Fibroblast of mammary gland (primary cell): ENCODE measurements around the gene ADAMTS2.

Experiments used
- DNase-seq: peaks from one replicate; pipeline ENCODE4 v3.0.0-alpha.2; 2010; ENCODE audit warnings: low read depth
- H3K4me3 ChIP-seq: 2 replicates; pipeline ENCODE4 v1.5.1; 2011; ENCODE audit warnings: low read depth, mild to moderate bottlenecking, low read length, moderate library complexity; ENCODE audit not compliant: control insufficient read depth
- CTCF ChIP-seq: conservative IDR thresholded peaks from 2 replicates; pipeline ENCODE4 v1.5.1; 2011; ENCODE audit warnings: low read depth, low read length, inconsistent platforms; ENCODE audit not compliant: control insufficient read depth, insufficient read depth

Gene ADAMTS2

GRCh38 chr5:179337796-179338676, 7.2 kb downstream of the ADAMTS2 start:
- no peak for TF ChIP-seq CTCF
- DNase-seq: no peak

DNA sequence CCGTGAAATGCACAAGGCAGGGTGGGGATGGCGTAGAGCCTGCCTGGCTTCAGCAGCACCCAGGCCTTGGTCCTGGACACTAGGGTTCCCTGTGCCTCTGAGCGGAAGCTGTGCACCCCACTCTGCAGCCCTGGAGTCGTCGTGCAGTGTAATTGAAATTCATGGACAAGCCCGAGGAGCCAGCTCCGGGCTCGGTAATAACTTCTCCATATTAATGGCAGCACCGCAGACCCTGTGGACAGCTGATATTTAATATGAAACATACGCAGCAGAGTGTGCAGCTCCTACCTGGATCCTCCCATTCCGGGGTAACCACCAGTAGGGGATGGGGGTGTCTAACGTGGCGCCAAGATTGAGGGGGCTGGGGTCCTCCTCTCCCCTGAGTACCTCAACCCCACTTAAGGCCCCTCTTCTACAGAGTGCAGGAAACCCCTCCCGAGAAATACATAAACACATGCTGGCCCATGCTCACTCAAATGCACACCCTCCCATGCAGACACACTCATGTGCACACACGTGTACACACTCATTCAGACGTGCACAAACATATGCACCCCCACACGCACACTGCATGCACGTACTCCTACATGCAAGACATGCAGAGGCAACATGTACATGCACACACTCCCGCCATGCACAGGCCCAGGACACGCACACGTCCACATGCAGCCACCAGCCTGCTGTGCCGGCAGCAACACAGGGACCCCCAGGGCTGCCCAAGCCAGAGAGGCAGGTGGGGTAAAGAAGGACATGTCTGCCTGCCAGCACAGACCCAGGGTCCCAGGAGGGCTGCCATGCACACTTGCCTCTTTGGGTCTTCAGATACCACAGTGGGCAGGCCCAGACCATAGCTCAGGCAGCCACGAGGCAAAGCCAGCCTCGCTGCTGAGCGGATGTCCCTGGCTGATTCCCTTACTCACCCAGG, 8.1 kb downstream of the ADAMTS2 start:
- TF ChIP-seq CTCF: no peak
- DNase-seq: no peak
- no peak overlapping the region for H3K4me3 ChIP-seq

More at GRCh38 chr5:179337796-179338676, 7.2 kb downstream of the ADAMTS2 start:
- H3K4me3 ChIP-seq: no peak overlapping the region

GRCh38 chr5:179336126-179336870, 9.0 kb downstream of the ADAMTS2 start:
- DNase-seq: no peak
- no peak for TF ChIP-seq CTCF
- no peak overlapping the region for H3K4me3 ChIP-seq

- no peak overlapping the region for H3K4me3 ChIP-seq
- DNase-seq: no peak
- no peak for TF ChIP-seq CTCF
These were observed 11.2 kb downstream of the ADAMTS2 start for GRCh38 chr5:179333796-179334761.

DNA sequence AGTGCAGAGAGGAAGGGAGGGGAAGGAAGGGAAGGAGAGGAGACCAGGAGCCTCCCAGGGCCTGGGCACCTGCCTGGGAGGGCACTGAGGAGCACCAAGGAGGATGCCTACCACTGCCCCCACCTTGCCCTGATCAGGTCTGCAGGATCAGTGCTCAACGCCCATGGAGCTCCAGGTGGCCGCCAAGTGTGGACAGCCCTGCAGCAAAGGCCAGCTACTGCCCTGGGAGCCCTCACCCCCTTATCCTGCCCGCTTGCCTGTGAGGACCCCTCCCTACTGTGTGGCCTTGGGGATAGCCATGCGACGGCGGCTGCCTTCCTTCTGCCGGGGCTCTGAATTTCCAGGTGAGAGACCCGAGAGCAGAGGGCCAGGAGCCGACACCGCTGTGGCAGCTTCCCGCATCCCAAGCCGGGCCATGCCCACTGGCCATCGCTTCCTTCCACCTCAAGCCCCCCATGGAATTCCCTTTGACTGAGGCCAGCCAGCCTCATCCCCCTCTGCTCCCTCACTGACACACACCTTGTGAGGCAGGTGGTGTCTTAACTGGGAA, 12.4 kb downstream of the ADAMTS2 start:
- no peak for DNase-seq
- no peak for TF ChIP-seq CTCF
- H3K4me3 ChIP-seq: no peak overlapping the region
